ENCODE measurements around the gene DPP4.

GRCh38 chr2:161981679-161982250 is 92.2 kb downstream of the DPP4 start:
- no peak for TF ChIP-seq CTCF (IDR thresholded peaks at IDR 0.05)
- no peak for TF ChIP-seq POLR2AphosphoS5 (IDR thresholded peaks at IDR 0.05)
- TF ChIP-seq POLR2A (IDR thresholded peaks at IDR 0.05), result no peak
- TF ChIP-seq EP300 (IDR thresholded peaks at IDR 0.05), result no peak
